Thymus (tissue), 11 donors: ENCODE data around the gene XIRP1. TPM values are rescaled to one million over a fixed set of nuclear protein-coding genes. Genes with fewer than 3 reads are reported as not detected.

Source experiments
- DNase-seq, 9 donors: peaks; one replicate each; pipeline ENCODE4 v3.0.0-alpha.2; 2013; ENCODE audit warnings: low spot score in 9 of 9, low read depth in 6 of 9, missing footprints in 1 of 9
- H3K27ac ChIP-seq, 2 donors: one replicate each; pipeline ENCODE4 v1.5.1; 2013; ENCODE audit warnings: control low read depth in 1 of 2, low read depth in 1 of 2, low read length in 1 of 2, mild to moderate bottlenecking in 1 of 2, moderate library complexity in 1 of 2
- H3K27me3 ChIP-seq, 2 donors: one replicate each; pipeline ENCODE4 v1.5.1; 2013; ENCODE audit warnings: low read length in 1 of 2; ENCODE audit not compliant: control insufficient read depth in 2 of 2, insufficient read depth in 1 of 2
- H3K36me3 ChIP-seq, 2 donors: one replicate each; pipeline ENCODE4 v1.5.1; 2013; ENCODE audit warnings: low read length in 1 of 2, mild to moderate bottlenecking in 1 of 2, moderate library complexity in 1 of 2; ENCODE audit not compliant: control insufficient read depth in 2 of 2, insufficient read depth in 2 of 2
- H3K4me1 ChIP-seq, 2 donors: one replicate each; pipeline ENCODE4 v1.5.1; 2013; ENCODE audit warnings: low read length in 2 of 2; ENCODE audit not compliant: control insufficient read depth in 2 of 2, insufficient read depth in 2 of 2
- H3K4me3 ChIP-seq, 2 donors: one replicate each; pipeline ENCODE4 v1.5.1; 2013; ENCODE audit warnings: low read length in 2 of 2, control low read depth in 1 of 2, mild to moderate bottlenecking in 1 of 2
- H3K9me3 ChIP-seq, 2 donors: one replicate each; pipeline ENCODE4 v1.5.1; 2013; ENCODE audit warnings: low read length in 1 of 2, mild to moderate bottlenecking in 1 of 2; ENCODE audit not compliant: control insufficient read depth in 2 of 2, insufficient read depth in 1 of 2
- WGBS: extraction: QIAGEN DNeasy Blood & Tissue Kit; methylation state at CpG from one replicate; pipeline ENCODE4 v1.1.7; 2013; 5-methylcytosine and 5-hydroxymethylcytosine counted together
- polyA plus RNA-seq: library from polyadenylated mRNA; stranded (reverse); fragments of 200-250 nt; gene quantifications from one replicate; pipeline ENCODE4 v1.2.3, GENCODE V29; 2013
- total RNA-seq: library from RNA; stranded (reverse); fragments of 120-200 nt; gene quantifications from one replicate; pipeline ENCODE4 v1.2.4, GENCODE V29; 2013
- donor health status: healthy.

XIRP1 gene
- total and polyA plus RNA-seq, 2 donors, result 0.52 to 1.1 TPM

DNA sequence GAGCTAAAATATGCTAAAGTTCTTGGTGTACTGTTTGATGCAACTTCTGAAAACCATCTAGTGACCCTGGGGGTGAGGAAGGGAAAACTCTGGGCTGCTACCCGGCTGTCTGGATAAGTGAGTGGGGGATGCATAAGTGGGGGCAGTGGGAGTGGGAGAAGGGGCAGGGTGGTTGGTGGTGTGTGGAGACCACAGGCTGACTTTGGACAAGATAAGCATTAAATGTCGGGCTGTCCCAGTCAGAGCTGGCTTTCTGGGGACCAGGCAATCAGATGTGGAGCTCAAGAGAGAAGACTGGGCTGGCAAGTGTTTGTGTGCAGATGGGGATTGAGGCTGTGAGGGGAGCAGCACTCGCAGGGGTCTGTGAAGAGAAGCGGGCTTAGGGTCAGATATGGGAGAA lies 11.0 kb upstream of the XIRP1 start:
- DNase-seq, result no peak
- Histone ChIP-seq H3K4me1 (peaks cover 23 to 33% of the 10 kb centered on the region in 2 donors), H3K36me3 (no peaks in the 10 kb centered on the region), H3K27ac (no peak overlapping the region), H3K4me3 (no peak overlapping the region), H3K27me3 (peaks cover 0 to 3% of the 10 kb centered on the region in 2 donors), H3K9me3 (peaks cover 0 to 4% of the 10 kb centered on the region in 2 donors)
- WGBS, result 98% methylated on average over 4 of the region's 4 CpGs

DNA sequence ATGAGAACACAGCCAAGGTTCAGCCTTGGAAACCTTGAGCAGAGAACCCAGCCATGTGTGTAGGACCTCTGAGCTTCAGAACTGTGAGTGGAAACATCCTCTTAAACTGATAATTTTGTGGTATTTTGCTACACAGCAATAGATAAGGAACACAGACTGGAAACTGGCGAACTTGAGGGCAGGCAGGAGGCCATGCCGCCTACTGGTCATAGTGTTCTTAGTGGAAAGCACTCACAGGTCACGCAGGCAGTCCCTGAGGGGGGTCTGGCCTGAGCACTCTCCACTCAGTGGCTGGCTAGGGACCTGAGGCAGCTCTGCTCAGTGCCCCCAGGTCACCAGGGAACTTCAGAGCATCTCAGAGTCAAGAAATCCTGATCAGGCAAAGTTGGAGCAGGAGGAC lies 9.7 kb upstream of the XIRP1 start:
- 90% methylated on average over 3 of the region's 3 CpGs for WGBS
- Histone ChIP-seq H3K4me1 (peaks cover 13 to 20% of the 10 kb centered on the region in 2 donors), H3K36me3 (no peaks in the 10 kb centered on the region), H3K9me3 (peaks cover 0 to 4% of the 10 kb centered on the region in 2 donors), H3K27ac (no peak overlapping the region), H3K27me3 (peaks cover 0 to 3% of the 10 kb centered on the region in 2 donors), H3K4me3 (no peak overlapping the region)
- DNase-seq, result no peak

DNA sequence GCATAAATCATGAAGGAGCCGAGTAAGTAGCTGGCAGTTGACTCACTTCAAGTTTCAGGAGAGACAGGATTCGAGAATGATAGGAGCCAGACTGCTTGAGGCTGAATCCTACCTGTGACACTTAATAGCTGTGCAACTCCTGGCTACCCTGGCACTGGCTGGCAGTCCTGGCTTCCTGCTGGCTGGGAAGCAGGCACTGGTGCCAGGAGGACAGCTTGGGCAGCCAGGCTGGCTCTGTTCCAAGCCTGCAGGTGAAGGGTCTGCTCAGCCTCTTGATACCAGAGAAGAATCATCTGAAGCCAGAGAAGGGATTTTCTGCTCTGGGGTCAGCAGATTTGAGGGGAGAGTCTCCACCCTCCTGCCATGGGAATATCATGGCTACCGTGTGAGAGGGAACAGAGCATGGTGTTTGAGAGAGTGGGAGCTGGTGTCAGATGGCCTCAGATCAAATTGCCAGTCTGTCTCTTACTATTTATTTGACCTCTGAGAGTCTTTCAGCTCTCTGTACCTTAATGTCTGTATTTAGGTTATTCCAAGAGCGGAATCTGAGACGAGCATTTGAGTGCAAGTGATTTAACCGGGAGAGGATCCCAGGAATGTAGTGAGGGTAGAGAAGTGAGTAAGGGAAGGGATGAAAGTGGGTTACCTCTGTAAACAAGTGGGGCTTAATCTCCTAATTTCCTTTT lies 4.4 kb upstream of the XIRP1 start:
- Histone ChIP-seq H3K27ac (no peak overlapping the region), H3K4me1 (peaks cover 1 to 7% of the 10 kb centered on the region in 2 donors), H3K9me3 (no peaks in the 10 kb centered on the region), H3K4me3 (no peak overlapping the region), H3K27me3 (peaks cover 0 to 3% of the 10 kb centered on the region in 2 donors), H3K36me3 (no peaks in the 10 kb centered on the region)
- DNase-seq, result no peak
- 83% methylated on average over 6 of the region's 6 CpGs for WGBS

DNA sequence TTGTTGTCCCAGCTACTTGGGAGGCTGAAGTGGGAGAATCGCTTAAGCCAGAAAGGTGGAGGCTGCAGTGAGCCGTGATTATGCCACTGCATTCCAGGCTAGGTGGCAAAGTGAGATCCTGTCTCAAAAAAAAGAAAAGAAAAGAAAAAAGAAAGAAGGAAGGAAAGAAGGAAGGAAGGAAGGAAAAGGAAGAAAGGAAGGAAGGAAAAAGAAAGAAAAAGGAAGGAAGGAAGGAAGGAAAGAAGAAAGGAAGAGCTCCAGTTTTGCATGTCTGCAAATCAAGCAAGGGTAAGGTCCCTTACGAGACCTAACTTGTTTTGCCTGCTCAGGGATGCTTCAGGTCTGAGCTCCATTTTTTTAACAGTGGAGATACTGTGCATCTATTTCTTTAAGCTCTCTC lies 3.6 kb upstream of the XIRP1 start:
- no peak for DNase-seq
- H3K27me3 ChIP-seq, result peaks cover 0 to 3% of the 10 kb centered on the region in 2 donors
- H3K9me3 ChIP-seq, result no peaks in the 10 kb centered on the region
- H3K4me3 ChIP-seq, result no peak overlapping the region
- H3K36me3 ChIP-seq, result no peaks in the 10 kb centered on the region
- H3K4me1 ChIP-seq, result peaks cover 6 to 13% of the 10 kb centered on the region in 2 donors
- WGBS, result 94% methylated on average over 3 of the region's 3 CpGs
- no peak overlapping the region for H3K27ac ChIP-seq

DNA sequence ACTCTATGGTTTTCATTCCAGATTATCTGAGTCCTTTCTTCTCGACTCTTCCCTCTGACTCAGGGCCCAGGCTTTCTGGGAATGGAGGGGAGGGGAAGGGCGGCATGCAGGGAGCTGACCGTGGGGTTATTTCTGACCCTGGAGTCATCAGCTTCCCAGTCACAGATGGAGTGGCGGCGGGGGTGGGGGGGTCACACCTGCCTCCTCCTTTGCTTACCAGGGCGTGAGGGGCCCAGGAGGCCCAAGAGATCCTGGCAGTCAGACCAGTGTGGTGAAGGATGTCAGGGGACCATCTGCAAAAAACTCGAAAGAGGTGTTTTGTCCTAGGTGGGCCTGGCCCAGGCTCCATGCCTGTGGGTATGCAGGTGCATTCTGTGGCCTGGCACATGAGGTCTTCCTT lies 996 bp upstream of the XIRP1 start:
- H3K4me1 ChIP-seq, result peaks cover 21 to 29% of the 10 kb centered on the region in 2 donors
- H3K4me3 ChIP-seq, result no peak overlapping the region
- no peak for DNase-seq
- H3K27me3 ChIP-seq, result peaks cover 0 to 3% of the 10 kb centered on the region in 2 donors
- WGBS, result 97% methylated on average over 7 of the region's 7 CpGs
- H3K27ac ChIP-seq, result no peak overlapping the region
- H3K9me3 ChIP-seq, result no peaks in the 10 kb centered on the region
- H3K36me3 ChIP-seq, result no peaks in the 10 kb centered on the region

DNA sequence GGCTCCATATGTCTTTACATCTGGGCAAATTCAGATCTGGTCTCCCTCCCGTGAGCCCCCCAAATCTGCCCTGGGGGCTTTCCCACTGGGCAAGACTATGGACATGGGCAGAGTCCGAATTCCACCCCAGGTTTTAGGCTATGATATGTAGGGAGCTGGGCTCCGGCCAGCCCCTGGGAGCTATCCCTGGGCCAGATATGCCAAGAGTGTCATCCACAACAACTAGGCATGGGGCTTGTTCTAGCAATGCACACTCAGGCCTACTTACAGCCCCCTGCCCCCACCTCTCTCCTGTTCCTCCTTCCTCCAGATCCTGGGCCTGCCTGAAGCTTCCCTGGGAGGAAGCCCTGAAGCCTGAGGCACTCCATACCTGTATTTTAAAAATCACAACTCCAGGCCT lies 622 bp downstream of the XIRP1 start:
- no peaks in the 10 kb centered on the region for H3K36me3 ChIP-seq
- peaks cover 0 to 3% of the 10 kb centered on the region in 2 donors for H3K27me3 ChIP-seq
- H3K9me3 ChIP-seq, result no peaks in the 10 kb centered on the region
- no peak for DNase-seq
- H3K4me1 ChIP-seq, result peaks cover 21 to 29% of the 10 kb centered on the region in 2 donors
- H3K4me3 ChIP-seq, result no peak overlapping the region
- H3K27ac ChIP-seq, result no peak overlapping the region
- WGBS, result 97% methylated on average over 3 of the region's 3 CpGs

DNA sequence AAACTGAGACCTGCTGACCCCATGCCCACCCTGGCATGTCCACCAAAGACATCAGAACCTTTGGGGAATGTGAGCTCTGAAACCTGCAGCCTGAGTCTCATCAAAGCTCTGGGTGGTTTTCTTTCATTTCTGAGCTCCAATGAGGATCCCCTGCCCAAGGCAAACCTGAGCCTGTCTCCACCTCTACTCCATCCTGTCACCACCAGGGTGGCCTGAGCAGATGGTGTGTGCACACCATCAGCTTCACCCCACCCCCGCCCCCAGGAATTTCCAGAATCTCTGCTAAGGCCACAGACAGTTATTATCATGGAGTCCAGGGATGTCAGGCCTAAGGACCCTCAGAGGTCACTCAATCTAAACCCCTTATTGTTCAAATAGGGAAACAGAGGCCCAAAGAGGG lies 1.3 kb downstream of the XIRP1 start:
- Histone ChIP-seq H3K36me3 (no peaks in the 10 kb centered on the region), H3K4me1 (peaks cover 21 to 29% of the 10 kb centered on the region in 2 donors), H3K27ac (no peak overlapping the region), H3K4me3 (no peak overlapping the region), H3K9me3 (no peaks in the 10 kb centered on the region), H3K27me3 (no peaks in the 10 kb centered on the region)
- WGBS, result 97% methylated on average over 1 of the region's 1 CpG
- peak in 1 of 9 donors; percentile 54 for DNase-seq

DNA sequence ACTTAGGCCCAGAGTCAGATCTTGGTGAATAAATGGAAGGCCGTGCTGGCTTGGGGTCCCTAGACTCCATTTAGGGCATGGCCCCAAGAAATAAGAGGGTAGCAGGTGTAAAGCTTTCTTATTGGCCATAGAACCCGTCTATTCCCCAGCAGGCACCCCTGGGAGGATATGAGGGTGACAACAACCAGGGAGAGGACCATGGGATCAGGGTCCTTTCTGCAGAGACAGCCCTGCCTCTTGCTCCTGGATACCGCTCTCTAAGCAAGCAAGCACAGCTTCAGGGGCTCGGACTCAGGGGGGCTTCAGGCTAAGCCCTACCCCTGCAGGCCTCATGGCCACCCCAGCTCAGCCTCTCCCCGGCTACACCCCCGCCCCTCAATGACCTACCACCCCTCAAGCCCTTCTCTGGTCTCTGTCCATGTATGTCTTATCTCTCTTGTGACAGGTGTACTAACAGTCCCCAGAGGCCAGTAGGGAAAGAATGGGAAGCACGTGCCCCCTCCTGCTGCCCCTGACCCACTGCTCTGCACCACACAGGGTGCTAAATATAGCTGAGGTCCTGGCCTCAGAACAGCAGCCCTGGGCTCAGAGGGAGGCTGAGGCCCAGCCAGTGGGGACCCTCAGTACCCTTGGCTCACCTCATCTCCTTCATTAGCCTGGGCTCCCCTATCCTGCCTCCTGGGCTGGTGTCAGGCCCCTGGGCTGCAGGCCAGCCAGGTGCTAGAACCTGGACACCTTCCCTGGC lies 1.9 kb downstream of the XIRP1 start:
- no peaks in the 10 kb centered on the region for H3K9me3 ChIP-seq
- no peaks in the 10 kb centered on the region for H3K27me3 ChIP-seq
- H3K36me3 ChIP-seq, result no peaks in the 10 kb centered on the region
- DNase-seq, result no peak
- 82% methylated on average over 7 of the region's 7 CpGs for WGBS
- H3K4me1 ChIP-seq, result peaks cover 21 to 29% of the 10 kb centered on the region in 2 donors
- H3K27ac ChIP-seq, result no peak overlapping the region
- H3K4me3 ChIP-seq, result no peak overlapping the region

DNA sequence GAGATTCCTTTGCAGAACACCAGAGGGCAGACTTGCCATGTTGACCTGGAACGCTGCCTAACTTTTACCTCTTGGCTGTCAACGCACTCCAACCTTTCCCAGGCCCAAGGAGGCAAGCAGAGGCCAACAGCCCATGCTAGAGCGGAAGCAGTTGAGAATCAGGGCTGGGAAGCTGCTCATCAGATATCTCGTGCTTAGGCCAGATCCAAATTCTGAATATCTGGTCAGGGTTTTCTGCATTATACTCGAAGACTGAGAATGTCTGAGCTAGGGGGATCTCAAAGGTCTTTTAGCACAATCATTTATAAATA lies 2.5 kb downstream of the XIRP1 start:
- Histone ChIP-seq H3K36me3 (no peaks in the 10 kb centered on the region), H3K9me3 (no peaks in the 10 kb centered on the region), H3K4me3 (no peak overlapping the region), H3K27me3 (no peaks in the 10 kb centered on the region), H3K4me1 (peaks cover 21 to 34% of the 10 kb centered on the region in 2 donors), H3K27ac (no peak overlapping the region)
- WGBS, result 49% methylated on average over 5 of the region's 5 CpGs
- DNase-seq, result peak in 6 of 9 donors; percentile 64 to 84 (median 72)
